AG10803 (cell line): Measurements from ENCODE around the gene PEPD.

Source experiments
- DNase-seq: peaks from one replicate; pipeline ENCODE4 v3.0.0; 2010; ENCODE audit warnings: low read depth
- H3K4me3 ChIP-seq: 2 replicates; pipeline ENCODE4 v1.5.1; 2011; ENCODE audit warnings: mild to moderate bottlenecking, low read length, control low read depth
- TF ChIP-seq, protein P1 (sequence below): conservative IDR thresholded peaks from 2 replicates; pipeline ENCODE4 v1.5.1; 2011; ENCODE audit warnings: mild to moderate bottlenecking, low read length, control low read depth, inconsistent platforms

The PEPD gene

DNA sequence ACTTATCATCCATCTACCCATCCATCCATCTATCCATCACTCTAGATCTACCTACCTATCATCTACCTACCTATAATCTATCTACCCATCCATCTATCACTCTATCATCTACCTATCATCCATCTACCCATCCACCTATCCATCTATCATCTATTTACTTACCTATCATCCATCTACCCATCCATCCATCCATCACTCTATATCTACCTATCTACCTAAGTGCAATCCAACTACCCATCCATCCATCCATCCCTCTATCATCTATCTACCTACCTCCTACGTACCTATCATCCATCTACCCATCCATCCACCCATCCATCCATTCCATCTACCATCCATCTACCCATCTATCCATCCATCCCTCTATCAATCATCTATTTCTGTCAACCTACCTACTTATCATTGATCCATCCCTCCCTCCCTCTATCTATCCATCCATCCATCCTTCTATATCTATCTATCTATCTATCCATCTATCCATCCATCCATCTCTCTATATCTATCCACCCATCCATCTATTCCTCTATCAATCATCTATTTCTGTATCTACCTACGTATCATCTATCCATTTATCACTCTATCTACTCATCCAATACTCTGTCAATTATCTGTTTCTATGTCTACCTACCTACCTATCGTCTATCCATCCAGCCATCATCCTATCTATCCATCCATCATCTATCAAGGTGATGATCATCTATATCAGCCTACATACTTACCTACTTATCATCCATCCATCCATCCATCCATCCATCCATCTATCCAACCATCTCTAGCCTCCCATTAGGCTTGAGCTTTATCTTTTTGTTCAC, 99.0 kb downstream of the PEPD start:
- DNase-seq = no peak
- no peak overlapping the region for H3K4me3 ChIP-seq
- TF ChIP-seq, protein P1, sequence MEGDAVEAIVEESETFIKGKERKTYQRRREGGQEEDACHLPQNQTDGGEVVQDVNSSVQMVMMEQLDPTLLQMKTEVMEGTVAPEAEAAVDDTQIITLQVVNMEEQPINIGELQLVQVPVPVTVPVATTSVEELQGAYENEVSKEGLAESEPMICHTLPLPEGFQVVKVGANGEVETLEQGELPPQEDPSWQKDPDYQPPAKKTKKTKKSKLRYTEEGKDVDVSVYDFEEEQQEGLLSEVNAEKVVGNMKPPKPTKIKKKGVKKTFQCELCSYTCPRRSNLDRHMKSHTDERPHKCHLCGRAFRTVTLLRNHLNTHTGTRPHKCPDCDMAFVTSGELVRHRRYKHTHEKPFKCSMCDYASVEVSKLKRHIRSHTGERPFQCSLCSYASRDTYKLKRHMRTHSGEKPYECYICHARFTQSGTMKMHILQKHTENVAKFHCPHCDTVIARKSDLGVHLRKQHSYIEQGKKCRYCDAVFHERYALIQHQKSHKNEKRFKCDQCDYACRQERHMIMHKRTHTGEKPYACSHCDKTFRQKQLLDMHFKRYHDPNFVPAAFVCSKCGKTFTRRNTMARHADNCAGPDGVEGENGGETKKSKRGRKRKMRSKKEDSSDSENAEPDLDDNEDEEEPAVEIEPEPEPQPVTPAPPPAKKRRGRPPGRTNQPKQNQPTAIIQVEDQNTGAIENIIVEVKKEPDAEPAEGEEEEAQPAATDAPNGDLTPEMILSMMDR = no peak

DNA sequence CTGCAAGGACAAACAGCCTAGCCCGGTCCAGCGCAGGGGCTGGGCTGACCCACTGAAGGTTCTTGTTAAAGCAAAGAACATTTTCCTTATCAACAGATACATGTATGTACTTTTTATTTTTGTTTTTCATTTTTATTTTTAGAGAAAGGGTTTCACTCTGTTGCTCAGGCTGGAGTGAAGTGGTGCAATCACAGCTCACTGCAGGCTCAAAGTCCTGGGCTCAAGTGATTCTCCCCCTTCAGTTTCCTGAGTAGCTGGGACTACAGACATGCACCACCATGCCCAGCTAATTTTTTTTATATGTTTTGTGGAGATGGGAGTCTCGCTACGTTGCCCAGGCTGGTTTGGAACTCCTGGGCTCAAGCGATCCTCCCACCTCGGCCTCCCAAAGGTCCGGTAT, 100.2 kb downstream of the PEPD start:
- TF ChIP-seq, protein P1 = no peak
- H3K4me3 ChIP-seq = no peak overlapping the region
- no peak for DNase-seq

GRCh38 chr19:33420821-33421220, 100.8 kb downstream of the PEPD start:
- DNase-seq = no peak
- H3K4me3 ChIP-seq = no peak overlapping the region
- TF ChIP-seq, protein P1 = no peak

DNA sequence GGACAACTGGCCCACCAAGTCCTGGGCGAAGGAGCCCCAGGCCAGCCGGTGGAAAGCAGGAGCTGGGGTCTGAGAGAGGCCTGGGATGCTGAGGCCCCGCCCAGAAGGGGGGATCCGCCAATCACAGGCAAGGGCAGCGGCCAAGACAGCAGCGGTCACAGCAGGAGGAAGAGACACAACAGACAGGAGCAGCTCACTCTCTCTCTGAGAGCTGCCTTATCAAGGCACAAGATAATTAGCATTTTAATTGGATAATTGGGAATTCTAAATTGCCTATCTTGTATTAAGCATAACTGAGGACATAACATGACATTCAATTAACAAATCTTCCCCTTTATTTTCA, 101.8 kb downstream of the PEPD start:
- TF ChIP-seq, protein P1 = no peak
- no peak for DNase-seq
- H3K4me3 ChIP-seq = no peak overlapping the region

GRCh38 chr19:33418871-33419787, 102.5 kb downstream of the PEPD start:
- no peak overlapping the region for H3K4me3 ChIP-seq
- no peak for DNase-seq
- TF ChIP-seq, protein P1 = no peak

- H3K4me3 ChIP-seq = no peak overlapping the region
- DNase-seq = no peak
- TF ChIP-seq, protein P1 = no peak
Observed at GRCh38 chr19:33418461-33418860, 103.1 kb downstream of the PEPD start.
